Vagina (tissue), 2 donors: ENCODE data around the gene PPFIA3.
A peak's percentile ranks its signal among the peaks of the same experiment; 100 is the strongest.

Source experiments
- CTCF ChIP-seq, 3 experiments: fragments of 450-650 bp in 2 of 3; fragments of 200-600 bp in 1 of 3; sonication (generic) in 1 of 3; IDR thresholded peaks; one replicate each; pipeline ENCODE4 v1.5.1; 2017 to 2019; ENCODE audit warnings: antibody characterized with exemption in 3 of 3, mild to moderate bottlenecking in 2 of 3, moderate library complexity in 2 of 3
- POLR2A ChIP-seq, 2 donors: fragments of 450-650 bp; IDR thresholded peaks; one replicate each; pipeline ENCODE4 v1.6.1; 2017; ENCODE audit warnings: antibody characterized with exemption in 2 of 2, mild to moderate bottlenecking in 2 of 2, moderate library complexity in 2 of 2
- POLR2AphosphoS5 ChIP-seq, 2 donors: sonication (generic); formaldehyde crosslinking; IDR thresholded peaks; one replicate each; pipeline ENCODE4 v1.9.0; 2017; ENCODE audit warnings: antibody characterized with exemption in 2 of 2, mild to moderate bottlenecking in 2 of 2, low read depth in 1 of 2; ENCODE audit not compliant: insufficient read depth in 1 of 2

DNA sequence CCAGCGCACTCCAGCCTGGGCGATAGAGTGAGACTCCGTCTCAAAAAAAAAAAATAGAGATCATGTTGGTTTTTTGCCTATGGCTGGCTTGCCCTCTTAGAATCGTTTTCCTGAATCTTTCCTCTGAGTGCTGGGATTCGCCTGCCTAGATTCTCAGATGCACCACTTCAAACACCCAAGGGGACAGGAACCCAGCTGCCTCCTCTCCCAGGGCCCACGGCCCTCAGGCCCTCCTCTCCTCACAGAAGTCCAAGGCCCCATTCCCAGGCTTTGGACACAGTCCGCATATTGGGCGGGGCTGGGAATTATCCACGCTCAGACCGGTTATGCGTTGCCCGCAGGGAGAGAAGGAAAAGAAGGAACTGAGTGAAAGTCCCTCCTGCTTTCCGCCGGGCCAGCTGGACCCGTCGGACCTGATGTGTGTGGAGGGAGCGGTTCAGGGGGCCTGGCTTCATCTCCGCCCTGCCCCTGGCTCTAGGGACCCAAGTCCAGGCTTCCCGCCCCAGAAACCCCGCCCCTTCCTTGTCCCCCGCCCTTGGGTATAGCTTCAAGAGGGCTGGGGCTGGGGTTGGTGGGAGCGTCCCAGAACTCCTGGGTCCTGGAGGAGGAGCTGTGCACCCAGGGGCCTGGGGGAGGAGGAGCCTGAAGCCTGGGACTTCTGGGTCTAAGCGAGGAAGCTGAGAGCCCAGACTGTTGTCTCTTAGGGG is 5.8 kb downstream of the PPFIA3 start:
- no peak for TF ChIP-seq CTCF (IDR thresholded peaks at IDR 0.05)
- peak in 1 of 2 donors; percentile 28 for TF ChIP-seq POLR2AphosphoS5 (IDR thresholded peaks at IDR 0.05; ENCODE audit: insufficient read depth in 1 of 2, low read depth in 1 of 2)
- TF ChIP-seq POLR2A (IDR thresholded peaks at IDR 0.05), result no peak
